Parathyroid adenoma (tissue), 2 donors: ENCODE measurements around the gene ADGRL3.
"Not testable (repeated sequence)": the region's sequence is repeated elsewhere in the genome, so short reads cannot be mapped to it uniquely, and the experiment has no call there.

Experiments
- H2AFZ ChIP-seq: fragments of 300-600 bp; sonication (generic); one replicate; pipeline ENCODE4 v1.7.0; 2017; ENCODE audit warnings: antibody characterized with exemption, mild to moderate bottlenecking
- H3K27ac ChIP-seq: fragments of 300-600 bp; sonication (generic); one replicate; pipeline ENCODE4 v1.7.0; 2017
- H3K27me3 ChIP-seq: fragments of 300-600 bp; sonication (generic); one replicate; pipeline ENCODE4 v1.7.0; 2017; ENCODE audit warnings: low read length; ENCODE audit not compliant: control insufficient read depth, insufficient read depth
- H3K36me3 ChIP-seq: fragments of 300-600 bp; sonication (generic); one replicate; pipeline ENCODE4 v1.7.0; 2017; ENCODE audit warnings: low read length; ENCODE audit not compliant: control insufficient read depth, insufficient read depth
- H3K4me1 ChIP-seq: fragments of 300-600 bp; sonication (generic); one replicate; pipeline ENCODE4 v1.7.0; 2017; ENCODE audit warnings: control low read depth
- H3K4me2 ChIP-seq: fragments of 300-600 bp; sonication (generic); one replicate; pipeline ENCODE4 v1.7.0; 2017; ENCODE audit warnings: low read length
- H3K4me3 ChIP-seq: fragments of 300-600 bp; sonication (generic); one replicate; pipeline ENCODE4 v1.7.0; 2017; ENCODE audit warnings: low read depth, low read length
- H3K79me2 ChIP-seq: fragments of 300-600 bp; sonication (generic); one replicate; pipeline ENCODE4 v1.7.0; 2017; ENCODE audit warnings: control low read depth
- H3K9ac ChIP-seq: fragments of 300-600 bp; sonication (generic); one replicate; pipeline ENCODE4 v1.7.0; 2017; ENCODE audit warnings: mild to moderate bottlenecking
- H3K9me3 ChIP-seq: fragments of 300-600 bp; sonication (generic); one replicate; pipeline ENCODE4 v1.7.0; 2017; ENCODE audit warnings: low read length; ENCODE audit not compliant: control insufficient read depth
- TF ChIP-seq, protein P1 (sequence below): fragments of 300-600 bp; sonication (generic); IDR thresholded peaks from one replicate; pipeline ENCODE4 v1.7.0; 2017; ENCODE audit warnings: antibody characterized with exemption, mild to moderate bottlenecking
- donor health status: primary hyperparathyroidism.

Gene ADGRL3

DNA sequence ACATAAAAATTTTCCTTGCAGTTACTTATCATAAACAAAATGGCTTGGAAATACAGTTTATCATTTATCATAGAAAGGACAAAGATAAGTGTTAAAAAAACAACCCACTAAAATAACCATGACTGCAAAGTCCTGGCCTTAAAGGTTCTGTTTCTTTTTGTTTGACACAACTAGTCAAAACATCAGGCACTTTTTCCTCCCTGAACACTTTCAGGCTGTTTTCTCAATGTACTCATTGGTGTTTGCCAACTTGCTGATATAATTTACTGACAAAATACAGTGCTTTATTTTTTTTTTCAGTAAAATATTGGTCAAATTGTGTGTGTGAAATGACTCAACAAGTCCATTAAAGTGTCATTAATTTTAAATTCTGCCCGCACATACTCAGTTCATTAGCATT, 156.6 kb downstream of the ADGRL3 start:
- Histone ChIP-seq H3K79me2 (no peaks in the 10 kb centered on the region), H3K9me3 (no peaks in the 10 kb centered on the region), H3K4me3 (no peak overlapping the region), H3K27me3 (no peaks in the 10 kb centered on the region), H3K4me1 (no peaks in the 10 kb centered on the region), H3K4me2 (no peak overlapping the region), H2AFZ (no peak overlapping the region), H3K9ac (no peak overlapping the region), H3K36me3 (no peaks in the 10 kb centered on the region), H3K27ac (no peak overlapping the region)
- TF ChIP-seq, protein P1, sequence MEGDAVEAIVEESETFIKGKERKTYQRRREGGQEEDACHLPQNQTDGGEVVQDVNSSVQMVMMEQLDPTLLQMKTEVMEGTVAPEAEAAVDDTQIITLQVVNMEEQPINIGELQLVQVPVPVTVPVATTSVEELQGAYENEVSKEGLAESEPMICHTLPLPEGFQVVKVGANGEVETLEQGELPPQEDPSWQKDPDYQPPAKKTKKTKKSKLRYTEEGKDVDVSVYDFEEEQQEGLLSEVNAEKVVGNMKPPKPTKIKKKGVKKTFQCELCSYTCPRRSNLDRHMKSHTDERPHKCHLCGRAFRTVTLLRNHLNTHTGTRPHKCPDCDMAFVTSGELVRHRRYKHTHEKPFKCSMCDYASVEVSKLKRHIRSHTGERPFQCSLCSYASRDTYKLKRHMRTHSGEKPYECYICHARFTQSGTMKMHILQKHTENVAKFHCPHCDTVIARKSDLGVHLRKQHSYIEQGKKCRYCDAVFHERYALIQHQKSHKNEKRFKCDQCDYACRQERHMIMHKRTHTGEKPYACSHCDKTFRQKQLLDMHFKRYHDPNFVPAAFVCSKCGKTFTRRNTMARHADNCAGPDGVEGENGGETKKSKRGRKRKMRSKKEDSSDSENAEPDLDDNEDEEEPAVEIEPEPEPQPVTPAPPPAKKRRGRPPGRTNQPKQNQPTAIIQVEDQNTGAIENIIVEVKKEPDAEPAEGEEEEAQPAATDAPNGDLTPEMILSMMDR = no peak

DNA sequence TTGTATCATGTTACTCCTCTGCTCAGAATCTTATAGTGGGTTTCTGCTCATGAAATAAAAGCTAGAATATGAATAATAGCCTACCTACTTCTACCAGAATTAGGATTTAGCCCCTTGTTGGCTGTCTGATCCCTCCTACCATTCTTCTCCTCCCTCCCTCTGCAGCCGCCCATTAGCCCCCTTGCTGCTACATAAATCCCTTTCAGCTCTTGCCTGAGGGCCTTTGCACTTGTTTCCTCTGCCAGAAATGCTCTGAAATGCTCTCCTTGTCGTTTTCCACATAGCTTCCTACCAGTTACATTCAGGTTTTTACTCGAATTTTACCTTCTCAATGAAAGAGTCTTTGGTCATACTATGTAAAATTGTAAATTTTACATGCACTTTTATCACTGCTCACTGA, 159.2 kb downstream of the ADGRL3 start:
- Histone ChIP-seq H3K36me3 (no peaks in the 10 kb centered on the region), H3K9ac (no peak overlapping the region), H3K79me2 (no peaks in the 10 kb centered on the region), H3K4me1 (no peaks in the 10 kb centered on the region), H3K27ac (no peak overlapping the region), H3K9me3 (no peaks in the 10 kb centered on the region), H3K27me3 (no peaks in the 10 kb centered on the region), H3K4me3 (no peak overlapping the region), H3K4me2 (no peak overlapping the region), H2AFZ (no peak overlapping the region)
- TF ChIP-seq, protein P1 = no peak

DNA sequence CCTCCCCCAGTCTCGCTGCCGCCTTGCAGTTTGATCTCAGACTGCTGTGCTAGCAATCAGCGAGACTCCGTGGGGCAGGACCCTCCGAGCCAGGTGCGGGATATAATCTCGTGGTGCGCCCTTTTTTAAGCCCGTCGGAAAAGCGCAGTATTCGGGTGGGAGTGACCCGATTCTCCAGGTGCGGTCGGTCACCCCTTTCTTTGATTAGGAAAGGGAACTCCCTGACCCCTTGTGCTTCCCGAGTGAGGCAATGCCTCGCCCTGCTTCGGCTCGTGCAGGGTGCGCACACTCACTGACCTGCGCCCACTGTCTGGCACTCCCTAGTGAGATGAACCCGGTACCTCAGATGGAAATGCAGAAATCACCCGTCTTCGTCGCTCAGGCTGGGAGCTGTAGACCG, 172.7 kb downstream of the ADGRL3 start:
- not testable (repeated sequence) for H3K36me3 ChIP-seq, H3K79me2 ChIP-seq, H3K4me3 ChIP-seq, H3K4me2 ChIP-seq, H3K4me1 ChIP-seq, H3K9me3 ChIP-seq, H2AFZ ChIP-seq, H3K27me3 ChIP-seq, H3K9ac ChIP-seq, H3K27ac ChIP-seq

DNA sequence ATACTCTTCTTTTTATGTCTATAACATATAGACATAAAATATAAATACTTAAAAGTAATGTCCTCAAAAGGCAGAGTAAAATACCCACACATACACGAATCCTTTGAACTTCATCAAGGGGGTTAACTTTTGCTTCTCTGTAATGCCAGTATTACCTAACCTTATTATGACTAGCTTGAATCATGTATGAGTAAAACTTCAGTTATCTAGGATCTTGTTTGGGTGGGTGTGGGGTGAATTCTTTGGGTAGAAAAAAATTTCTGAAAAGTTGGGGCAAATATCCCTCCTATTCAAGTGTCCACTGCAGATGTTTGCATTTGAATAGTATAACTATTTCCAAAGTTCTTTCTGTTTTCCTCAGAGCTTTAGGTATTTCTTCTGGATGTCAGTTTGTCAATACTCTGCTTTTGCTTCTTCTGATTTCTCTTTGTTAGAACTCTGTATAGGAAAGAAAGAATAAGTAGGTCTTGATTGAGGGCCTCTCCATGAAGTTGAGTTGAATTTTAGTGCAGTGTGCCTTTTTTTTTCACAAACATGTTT, 173.8 kb downstream of the ADGRL3 start:
- no peaks in the 10 kb centered on the region for H3K27me3 ChIP-seq
- no peak overlapping the region for H3K27ac ChIP-seq
- H3K4me3 ChIP-seq = no peak overlapping the region
- H2AFZ ChIP-seq = no peak overlapping the region
- TF ChIP-seq, protein P1 = no peak
- H3K79me2 ChIP-seq = no peaks in the 10 kb centered on the region
- no peak overlapping the region for H3K9ac ChIP-seq
- H3K4me1 ChIP-seq = no peaks in the 10 kb centered on the region
- peaks cover 3% of the 10 kb centered on the region for H3K9me3 ChIP-seq
- no peaks in the 10 kb centered on the region for H3K36me3 ChIP-seq
- no peak overlapping the region for H3K4me2 ChIP-seq

DNA sequence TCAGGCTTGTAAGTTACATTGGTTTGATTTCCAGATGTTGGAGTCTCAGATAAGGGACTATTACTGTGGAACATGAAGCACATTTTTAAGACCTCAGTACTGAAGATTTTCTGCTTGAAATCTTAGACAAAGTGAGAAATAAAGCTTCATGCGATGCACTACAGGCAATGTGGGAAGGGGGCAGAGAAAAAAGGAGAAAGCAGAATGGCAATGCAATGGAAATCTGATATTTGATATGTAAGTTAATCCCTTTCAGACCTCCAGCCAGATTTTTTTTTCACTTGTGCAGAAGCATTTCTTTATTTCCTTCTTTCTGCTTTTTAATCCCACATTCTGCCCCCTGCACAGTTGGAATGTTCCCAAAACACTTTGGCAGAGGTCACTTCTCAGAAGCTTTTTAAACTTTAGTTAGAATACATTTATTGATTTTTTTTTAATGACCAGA, 174.3 kb downstream of the ADGRL3 start:
- Histone ChIP-seq H3K4me3 (no peak overlapping the region), H3K36me3 (no peaks in the 10 kb centered on the region), H3K79me2 (no peaks in the 10 kb centered on the region), H2AFZ (no peak overlapping the region), H3K9ac (no peak overlapping the region), H3K27ac (no peak overlapping the region), H3K4me1 (no peaks in the 10 kb centered on the region), H3K4me2 (no peak overlapping the region), H3K27me3 (no peaks in the 10 kb centered on the region), H3K9me3 (peaks cover 3% of the 10 kb centered on the region)
- TF ChIP-seq, protein P1 = no peak
